Left lobe of liver (tissue), 2 donors: ENCODE results near the gene MYOF. TPM values are rescaled to one million over a fixed set of nuclear protein-coding genes. Genes with fewer than 3 reads are reported as not detected.

ENCODE experiments used
- ATAC-seq: fragments of 200-7000 bp; cut with Tn5 transposase; one replicate; pipeline ENCODE4 v1.9.1; 2020; ENCODE audit warnings: mild to moderate bottlenecking, moderate library complexity
- DNase-seq: peaks from one replicate; pipeline ENCODE4 v3.0.0-alpha.2; 2020; ENCODE audit warnings: low spot score
- total RNA-seq: library from RNA; stranded (reverse); gene quantifications from one replicate; pipeline ENCODE4 v1.2.1, GENCODE V29; 2021
- donor health status: DM: no; HTN: no; CAD: no; lungs with moderate emphysema.
- donor health status: DM: no; HTN: yes; CAD: no.

The MYOF gene
- total RNA-seq, 1 donor from 2014 or later, result 3.2 TPM

DNA sequence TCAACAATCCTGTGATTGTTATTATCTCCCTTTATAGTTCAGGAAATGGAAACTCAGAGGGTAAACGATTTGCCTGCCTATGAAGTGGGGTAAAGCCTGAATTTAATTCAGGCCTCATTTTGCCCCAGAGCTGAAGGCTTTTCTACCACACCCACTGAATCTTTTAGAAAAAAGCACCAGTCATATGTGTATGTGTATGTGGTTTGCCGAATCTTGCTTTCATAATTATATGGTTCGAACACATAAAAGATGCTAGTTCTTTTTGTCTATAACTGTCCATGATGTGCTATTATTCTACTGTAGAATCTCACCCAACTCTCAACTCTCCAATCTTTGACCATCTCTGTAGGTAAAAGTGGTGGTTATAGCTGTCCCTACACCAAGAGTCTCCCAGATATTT, 83.6 kb downstream of the MYOF start:
- DNase-seq, result no peak
- ATAC-seq, result no peak

DNA sequence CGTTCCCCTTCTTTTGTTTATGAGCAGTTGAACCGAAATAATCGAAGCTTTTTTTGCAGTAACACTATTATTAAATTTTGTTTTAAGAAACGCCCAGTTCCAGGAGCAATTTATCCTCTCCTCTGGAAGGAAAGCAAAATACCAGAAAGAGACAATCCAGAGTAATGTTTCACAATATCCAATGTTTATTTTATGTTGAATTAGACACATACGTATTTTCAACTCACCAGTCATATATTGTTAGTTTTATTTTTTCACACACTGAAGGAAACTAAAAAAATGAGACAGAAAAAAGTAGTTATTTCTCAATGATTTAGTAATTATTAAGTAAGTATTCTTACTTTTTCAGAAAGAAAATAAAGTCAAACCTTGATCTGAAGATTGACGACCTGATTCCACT, 85.1 kb downstream of the MYOF start:
- no peak for ATAC-seq
- DNase-seq, result no peak

DNA sequence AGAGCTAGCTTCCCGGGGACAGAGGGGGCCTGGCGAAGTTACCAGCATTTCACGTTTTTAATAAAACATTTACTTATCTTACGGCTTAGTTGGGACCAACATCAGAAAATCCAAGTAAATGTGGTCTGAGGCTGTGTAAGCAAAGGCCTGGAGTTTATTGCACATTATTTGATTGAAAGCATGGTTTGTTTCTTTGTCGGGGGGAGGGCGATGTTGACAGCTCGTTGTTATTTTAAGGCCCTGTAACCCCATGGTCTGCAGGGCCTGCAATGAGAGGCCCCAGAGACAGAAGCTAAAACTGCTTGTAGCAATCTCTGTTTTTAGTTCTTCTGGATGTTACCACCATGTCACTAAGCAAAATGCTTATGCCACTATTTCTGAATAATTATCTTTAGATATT, 88.9 kb downstream of the MYOF start:
- ATAC-seq, result no peak
- DNase-seq, result no peak

DNA sequence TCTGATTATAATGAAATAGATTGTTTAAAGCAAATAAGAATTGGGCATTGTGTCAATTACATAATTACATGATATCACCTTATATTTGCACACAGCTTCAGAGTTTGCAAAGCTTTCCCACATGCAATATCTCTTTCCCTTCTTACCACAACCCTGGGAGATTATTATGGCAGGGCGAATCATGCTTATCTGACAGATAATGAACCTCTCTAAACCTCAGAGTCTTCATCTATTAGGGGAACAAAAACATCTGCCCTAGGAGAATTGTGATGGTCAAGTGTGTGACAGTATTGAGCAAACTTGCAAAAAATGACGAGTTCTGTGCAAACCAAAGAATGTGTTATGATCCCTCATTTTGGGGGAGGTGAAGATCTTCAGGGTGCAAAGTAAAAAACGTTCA, 90.0 kb downstream of the MYOF start:
- DNase-seq, result no peak
- ATAC-seq, result no peak

DNA sequence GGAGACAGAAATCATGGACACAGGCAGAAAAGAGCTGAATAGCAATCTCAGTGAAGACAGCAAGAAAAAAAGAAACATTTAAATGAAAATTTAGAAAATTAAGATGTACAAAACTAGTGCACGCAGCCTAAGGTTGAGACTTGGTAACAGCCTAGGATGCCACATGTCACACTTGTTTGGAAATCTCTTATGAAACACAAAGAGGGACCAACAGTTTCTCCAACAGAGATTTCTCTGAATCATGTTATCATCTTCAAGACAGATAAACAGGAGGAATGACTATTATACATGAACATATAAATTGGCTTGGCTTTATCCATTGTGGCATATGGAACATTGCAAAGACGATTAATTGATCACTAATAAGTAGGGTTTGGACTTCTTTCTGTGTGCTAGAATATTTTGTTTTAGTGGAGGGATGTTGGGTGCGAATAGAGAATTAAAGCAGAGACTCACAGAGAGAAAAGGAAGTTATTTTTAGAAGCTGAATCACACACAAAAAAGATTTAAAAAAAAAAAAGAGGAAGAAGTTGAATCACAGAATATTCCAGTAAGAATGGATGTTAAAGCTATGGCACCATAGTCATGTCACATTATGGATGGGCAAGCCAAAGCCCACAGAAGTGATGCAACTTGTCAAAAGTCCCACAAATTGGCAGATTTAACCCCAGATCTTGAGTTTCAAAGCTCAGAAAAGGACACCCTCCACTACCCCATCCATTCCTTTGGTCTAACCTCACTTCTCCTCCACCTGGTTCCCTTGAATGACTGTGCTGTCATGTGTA, 91.6 kb downstream of the MYOF start:
- no peak for DNase-seq
- ATAC-seq, result no peak

DNA sequence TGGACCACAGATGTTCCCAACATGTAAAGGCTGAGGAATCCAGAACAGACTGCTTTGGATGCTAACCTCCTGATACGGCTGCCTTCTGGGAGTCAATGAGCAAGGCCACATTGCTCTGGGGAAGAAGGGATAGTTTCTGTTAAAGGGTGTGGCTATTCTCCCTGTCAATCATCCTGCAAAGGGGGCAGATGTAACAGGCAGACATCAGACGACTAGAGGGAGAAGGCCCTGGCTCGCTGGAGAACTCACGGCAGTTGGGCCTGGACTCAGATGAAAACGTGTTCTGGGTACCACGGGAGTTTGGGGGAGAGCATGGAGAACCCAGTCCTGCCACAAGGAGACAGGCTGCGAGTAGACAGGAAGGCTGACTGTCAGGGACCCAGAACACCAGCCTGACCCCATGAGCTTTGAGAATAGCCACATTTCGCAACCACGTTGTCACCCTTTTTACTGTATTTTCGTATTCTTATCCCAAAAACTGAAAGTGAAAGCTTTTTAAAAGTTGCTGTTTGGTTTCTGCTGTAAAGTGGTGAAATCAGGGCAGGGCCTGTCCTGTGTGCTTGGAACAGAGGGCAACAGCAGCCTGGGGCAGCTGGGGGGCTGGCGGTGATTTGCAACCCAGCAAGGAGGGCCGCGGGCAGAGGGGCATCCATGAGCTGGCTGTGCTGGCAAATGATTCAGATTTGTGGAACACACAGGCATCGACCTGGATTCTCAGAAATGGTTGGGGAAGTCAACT, 95.3 kb downstream of the MYOF start:
- DNase-seq (no peak), ATAC-seq (peak; percentile 83)

DNA sequence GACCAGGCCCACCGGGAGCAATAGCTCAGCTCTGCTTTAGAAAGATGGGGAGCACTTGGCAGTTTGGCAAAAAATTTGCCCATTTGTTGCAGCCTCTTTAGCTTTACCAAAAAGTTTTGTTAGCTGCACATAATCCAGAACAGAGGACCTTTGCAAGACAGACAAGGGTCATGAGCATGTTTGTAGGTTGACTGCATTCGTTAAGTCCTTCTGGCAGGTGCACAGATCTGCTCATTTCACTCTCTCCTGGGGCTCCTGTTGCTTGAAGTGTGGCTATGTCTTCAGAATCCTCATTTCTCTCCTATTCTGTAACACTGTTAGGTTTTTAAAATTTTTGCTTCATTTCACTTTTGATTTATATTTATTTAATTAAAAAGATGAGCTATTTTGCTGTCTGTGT, 96.8 kb downstream of the MYOF start:
- ATAC-seq (no peak), DNase-seq (no peak)

DNA sequence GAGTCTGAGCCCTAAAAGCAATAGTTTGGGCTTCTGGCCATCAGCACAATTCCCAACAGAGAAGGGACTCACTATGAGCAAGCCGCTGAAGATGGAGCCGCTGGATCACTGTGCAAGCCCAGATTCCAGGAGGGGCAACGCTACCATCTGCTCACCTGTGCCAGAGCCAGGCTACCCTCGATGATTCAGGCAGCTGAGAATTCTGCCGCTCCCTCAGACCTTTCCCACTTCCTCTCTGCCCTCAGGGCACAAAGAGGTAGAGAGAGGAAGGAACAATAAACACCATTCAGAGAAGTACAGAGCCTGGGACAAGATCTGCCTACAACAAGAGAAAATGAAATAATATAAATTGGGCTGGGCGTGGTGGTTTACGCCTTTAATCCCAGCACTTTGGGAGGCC, 98.1 kb downstream of the MYOF start:
- DNase-seq (no peak), ATAC-seq (no peak)

DNA sequence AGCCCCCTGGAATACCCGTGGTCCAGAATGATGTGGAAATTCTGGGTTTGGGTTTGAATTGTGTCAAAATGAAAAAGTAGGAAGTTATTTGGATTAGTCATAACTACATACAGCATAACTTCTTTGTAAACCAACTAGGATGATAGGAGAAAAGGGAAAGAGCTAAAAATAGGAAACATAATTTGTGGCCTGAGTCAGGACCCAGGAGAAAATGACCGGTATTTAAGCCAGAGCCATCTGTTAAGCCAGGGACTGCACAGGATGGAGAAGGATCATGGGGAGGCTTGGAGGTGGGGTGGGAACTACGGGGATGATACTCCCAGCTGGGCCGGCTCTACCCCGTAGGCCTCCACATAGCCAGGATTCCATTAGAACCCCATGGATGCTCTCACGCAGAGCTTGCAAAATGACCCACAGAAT, 98.6 kb downstream of the MYOF start:
- DNase-seq (no peak), ATAC-seq (no peak)

DNA sequence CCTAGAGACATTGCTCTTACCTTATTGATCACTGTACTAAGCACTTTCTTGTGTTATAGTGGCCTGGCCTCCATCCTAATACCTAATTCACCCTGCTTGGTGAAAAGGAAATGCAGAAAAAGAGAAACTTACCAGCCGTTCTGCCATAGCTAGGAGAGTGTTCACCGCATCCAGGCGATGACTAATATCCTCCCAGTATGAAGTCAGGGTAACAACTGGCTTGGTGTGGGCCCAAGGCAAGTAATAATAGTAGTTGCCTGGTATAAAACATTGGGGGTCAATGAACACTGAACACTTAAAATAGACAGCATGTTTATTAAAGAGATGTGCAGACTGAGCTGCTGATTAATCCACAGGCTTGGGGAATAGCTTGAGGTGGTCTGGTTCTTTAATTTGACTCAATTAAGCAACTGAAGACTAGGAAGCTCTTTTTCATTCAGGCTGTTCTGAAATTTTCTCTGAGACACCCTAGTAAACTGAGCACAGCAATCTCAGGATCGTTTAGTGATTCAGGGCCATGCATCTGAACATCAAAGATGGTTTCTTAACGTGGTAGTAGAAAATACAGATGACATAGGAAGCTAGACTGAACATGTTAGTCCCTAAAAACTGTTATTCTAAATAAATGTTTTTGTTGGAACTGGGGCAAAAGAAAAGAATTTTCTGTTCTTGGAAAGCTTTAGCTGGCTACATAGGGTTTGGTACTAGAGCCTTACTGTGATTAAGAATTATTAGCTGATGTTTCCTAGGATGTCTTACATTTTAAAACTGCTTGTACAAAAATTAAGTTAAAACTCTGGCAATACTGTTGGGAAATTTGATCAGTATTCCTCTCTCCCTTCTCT, 102.2 kb downstream of the MYOF start:
- ATAC-seq (no peak), DNase-seq (no peak)

DNA sequence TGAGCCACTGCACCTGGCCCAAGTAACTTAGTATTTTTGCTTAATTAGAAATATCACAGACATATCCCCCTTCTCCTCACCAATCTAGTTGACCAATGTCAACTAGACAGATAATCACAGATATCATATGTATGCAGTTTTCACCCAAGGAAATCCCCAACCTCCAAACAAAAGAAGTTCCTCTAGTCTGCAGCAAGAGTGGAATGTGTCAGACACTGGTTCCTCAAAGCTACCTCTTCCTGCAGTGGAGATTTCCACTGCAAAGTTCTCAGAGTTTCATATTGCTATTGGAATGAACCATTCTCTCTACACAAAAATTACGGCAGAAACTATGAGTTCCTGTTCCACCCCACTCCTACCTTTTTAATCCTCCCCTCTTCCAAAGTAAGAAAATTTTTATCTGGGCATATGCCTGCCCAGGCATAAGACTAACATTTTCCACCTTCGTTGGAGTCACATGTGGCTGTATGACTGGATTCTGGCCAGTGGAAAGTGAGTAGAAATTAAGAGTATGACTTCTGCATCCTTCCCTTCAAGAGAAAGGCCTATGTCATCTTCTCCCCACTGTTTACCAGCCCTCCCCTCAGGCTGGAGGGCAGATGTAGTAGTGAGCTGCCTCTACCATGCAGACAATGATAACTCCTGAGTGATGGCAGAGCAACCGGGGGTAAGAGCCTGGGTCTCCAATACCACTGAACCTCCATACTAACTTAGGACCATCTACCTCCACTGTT, 103.0 kb downstream of the MYOF start:
- no peak for ATAC-seq

DNA sequence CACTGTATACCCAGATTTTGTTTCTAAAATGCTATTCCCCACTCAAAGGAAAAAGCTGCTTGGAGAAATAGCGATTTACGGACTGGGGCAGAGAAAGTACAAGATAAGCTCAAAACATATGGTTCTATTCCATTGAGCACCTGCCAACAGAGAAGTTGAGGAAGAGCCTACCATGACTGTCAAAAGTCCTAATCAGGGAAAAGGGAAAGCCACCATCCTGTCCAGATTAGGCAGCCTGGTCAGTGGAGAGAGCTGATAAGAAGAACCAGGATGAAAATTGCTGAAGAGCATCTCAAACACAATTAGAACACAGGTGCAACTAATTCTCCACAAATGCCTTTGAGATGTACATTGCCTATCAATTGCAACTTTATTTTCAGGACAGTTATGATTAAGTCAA, 104.1 kb downstream of the MYOF start:
- ATAC-seq (no peak), DNase-seq (no peak)

More for the DNA sequence above, 103.0 kb downstream of the MYOF start:
- DNase-seq, result no peak

DNA sequence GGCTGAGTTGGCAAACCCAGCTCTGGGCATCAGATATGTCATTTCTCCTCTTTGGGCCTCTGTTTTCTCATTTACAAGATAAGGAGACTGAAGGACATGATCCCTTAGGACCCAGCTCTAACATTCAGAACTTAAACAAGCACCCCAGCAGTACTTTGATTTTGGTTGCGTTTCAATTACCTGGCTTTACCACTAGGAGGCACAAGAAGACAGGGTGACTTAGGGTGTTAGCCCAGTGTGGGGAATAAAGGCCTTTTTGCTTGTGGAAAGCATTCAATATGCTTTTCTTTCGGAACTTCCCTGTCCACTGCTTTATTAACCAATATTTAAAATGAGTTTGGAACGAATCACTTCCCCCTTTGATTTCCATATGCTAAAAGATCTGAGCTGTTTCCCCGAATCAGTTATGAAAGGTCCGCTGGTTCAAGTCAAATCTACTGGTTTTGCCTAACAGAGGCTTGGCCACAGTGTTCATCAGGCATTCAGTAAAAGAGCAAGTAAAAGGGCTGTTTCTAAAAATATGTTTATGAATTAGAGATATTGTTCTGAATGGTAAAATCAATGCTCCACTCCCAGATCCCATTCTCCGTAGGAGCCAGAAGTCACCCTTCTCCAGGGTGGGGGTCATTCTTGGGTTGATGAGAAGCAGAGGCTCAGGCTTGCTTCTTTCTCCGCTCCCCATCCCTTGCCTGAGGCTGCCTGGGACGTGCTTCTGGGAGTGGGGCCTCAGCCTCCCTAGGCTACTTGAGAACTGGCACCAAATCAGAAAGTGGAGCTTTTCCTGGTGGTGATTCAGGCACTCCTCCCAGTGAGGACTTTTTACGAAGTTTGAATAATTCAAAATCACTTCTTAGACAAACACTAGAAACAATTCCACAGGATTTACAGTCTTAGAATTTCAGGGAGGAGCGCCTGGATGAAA, 105.5 kb downstream of the MYOF start:
- peak; percentile 98 for ATAC-seq

DNA sequence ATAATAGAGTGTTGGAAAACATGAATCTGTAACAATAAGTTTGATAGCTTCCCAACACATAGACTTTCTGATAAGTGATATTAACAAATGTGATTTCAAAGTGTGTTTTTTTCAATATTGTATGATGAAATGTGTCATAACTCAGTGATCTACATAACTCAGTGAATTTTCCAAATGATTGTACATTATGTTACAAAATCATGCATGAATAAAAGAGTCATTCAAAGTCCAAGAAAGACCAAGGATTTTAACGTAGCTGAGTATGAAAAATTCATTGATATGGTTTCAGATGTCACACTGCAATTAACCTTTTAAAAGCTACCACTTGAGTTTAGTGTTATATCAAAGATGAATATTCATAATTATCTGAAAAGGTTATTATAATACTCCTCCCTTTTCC, 111.2 kb downstream of the MYOF start:
- ATAC-seq (no peak), DNase-seq (no peak)

More for the DNA sequence above, 105.5 kb downstream of the MYOF start:
- no peak for DNase-seq

DNA sequence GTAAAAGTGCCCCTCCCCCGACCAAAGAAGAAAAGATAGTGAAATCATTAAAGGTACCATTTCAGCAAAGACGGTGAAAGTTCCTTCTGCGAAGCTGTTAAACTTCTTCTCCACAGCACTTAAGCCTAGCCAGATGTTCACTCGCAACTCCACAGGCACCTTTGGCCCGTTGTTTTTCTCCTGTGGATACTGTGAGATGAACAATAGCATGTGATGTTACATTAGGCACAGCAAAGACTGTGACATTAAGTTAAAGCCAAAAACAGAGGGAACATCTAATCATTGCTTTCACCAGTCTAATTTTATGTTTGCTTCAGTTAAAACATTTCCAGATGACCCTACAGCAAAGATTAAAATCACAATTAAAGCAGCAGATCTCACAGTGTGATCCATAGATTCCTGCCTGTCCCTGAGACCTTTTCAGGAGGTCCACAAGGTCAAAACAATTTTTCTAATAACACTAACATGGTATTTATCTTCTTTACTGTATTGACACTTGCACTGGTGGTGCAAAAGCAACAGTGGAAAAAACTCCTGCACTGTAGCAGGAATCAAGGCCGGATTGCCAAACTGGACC, 112.5 kb downstream of the MYOF start:
- DNase-seq (no peak), ATAC-seq (no peak)

DNA sequence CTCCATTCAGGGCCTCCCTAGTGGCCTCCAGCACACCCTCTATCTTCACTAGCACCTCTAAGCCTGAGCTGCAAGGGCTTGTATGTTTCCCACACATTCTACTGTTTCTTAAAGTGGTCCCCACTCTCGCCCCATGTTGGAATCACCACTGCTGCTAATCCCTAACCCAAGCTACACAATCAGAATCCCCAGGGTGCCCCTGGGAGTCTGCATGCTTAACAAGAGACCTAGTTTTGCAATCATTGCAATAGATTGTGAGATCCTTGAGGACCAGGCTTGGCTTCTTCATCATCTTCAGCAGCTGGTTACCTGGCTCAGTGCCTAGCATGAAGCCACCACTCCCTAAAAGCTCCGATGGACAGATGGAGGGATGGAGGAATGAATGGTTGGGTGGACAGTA, 113.9 kb downstream of the MYOF start:
- DNase-seq (no peak), ATAC-seq (no peak)

DNA sequence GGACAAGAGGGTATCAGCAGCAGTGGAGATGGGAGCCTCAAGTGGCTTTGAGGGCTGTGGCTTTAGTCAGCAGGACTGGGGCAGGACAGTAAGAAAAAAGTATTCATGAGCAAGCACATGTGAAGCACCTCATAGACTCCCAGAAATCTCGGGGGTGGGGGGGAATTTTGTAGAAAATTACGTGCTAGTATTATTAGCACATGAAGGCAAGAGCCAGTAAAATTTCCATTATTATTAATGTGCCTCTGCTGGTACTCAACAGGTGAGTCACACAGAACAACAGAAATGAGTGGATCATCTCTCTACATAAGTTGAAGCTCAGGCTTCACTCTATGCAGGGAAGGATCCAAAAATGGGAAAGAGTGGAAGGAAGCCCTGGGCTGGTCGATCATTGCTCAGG, 114.5 kb downstream of the MYOF start:
- DNase-seq (no peak), ATAC-seq (no peak)

DNA sequence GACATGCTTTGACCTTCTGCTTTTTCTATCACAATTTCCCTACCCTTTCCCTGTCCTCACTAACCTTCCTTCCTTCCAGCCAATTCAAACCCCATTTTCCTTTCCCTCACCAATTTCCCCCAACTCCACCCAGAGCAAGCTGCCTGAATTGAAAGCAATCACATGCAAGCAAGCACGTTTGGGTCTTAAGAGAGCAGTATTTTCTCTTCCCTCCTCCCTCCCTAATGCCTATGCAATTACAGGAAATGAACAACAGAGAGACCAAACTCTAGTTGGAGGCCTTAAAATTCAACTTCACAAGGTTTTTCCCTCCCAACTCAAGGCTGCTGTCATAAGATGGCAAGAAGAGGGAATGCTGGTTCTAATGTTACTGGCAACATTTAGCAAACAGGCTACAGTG, 117.2 kb downstream of the MYOF start:
- no peak for DNase-seq
- ATAC-seq, result no peak

DNA sequence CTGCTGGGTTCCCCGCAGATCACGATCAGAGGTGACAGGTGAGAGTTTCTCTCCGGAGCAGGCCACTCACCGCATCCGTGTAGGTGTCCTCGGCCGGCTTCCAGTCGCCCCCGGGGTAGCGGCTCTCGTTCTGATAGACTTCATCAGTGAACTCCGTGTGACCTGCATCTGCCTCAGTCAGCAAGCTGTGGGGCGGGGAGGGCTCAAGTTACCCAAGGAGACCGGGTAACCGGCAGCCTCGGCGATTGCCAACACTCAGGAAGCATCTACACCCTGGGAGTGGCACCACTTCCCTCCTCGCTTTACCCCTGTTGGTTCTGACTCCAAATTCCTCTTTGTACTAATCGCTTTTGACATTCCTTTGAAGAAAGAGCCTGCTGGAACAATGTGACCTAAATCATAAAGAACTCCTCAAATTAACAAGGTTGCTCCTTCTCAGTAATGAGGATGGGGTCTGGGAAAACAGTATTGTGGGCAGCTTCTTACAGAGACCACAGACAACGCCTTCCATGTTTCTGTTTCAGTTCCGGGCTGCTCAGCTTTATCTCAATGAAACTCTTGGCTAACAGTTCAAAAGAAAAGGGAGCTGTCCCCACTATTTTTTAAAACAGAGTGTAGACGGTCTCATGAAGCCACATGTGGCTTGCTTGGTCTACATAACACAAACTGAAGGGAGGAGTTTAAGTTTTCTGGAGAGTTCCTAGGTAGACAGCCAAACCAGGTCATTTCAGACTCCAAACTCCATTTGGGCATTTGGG, 118.1 kb downstream of the MYOF start:
- no peak for DNase-seq
- peak; percentile 35 for ATAC-seq
